Prostate gland (tissue), 2 donors: Measurements from ENCODE around the gene FNDC3B.

Experiments used
- CTCF ChIP-seq, 4 experiments: fragments of 200-600 bp in 2 of 4; fragments of 450-650 bp in 2 of 4; sonication (generic) in 2 of 4; IDR thresholded peaks; 1 replicate in 3 of 4; 2 replicates in 1 of 4; pipeline ENCODE4 v1.5.1; 2016 to 2019; ENCODE audit warnings: antibody characterized with exemption in 4 of 4, mild to moderate bottlenecking in 2 of 4, moderate library complexity in 2 of 4
- POLR2A ChIP-seq: fragments of 450-650 bp; IDR thresholded peaks from one replicate; pipeline ENCODE4 v1.6.1; 2016; ENCODE audit warnings: antibody characterized with exemption, mild to moderate bottlenecking

GRCh38 chr3:172378439-172378838, 339.1 kb downstream of the FNDC3B start:
- TF ChIP-seq CTCF (IDR thresholded peaks at IDR 0.05), result no peak
- no peak for TF ChIP-seq POLR2A
